H9 (cell line): ENCODE measurements around the gene EMC8. TPM values are rescaled to one million over a fixed set of nuclear protein-coding genes. Genes with fewer than 3 reads are reported as not detected.

ENCODE experiments used
- DNase-seq: peaks from one replicate; pipeline ENCODE4 v3.0.0-alpha.2; 2017
- H2AFZ ChIP-seq: one replicate; pipeline ENCODE4 v1.6.1; 2013; ENCODE audit warnings: mild to moderate bottlenecking, low read length, control low read depth, moderate library complexity
- H2AK5ac ChIP-seq: 2 replicates; pipeline ENCODE4 v1.6.1; 2013; ENCODE audit warnings: low read length, control low read depth, mixed read lengths; ENCODE audit not compliant: insufficient read length
- H2BK120ac ChIP-seq: one replicate; pipeline ENCODE4 v1.6.1; 2013; ENCODE audit warnings: low read depth, mild to moderate bottlenecking, low read length, control low read depth, inconsistent platforms; ENCODE audit not compliant: poor library complexity, severe bottlenecking
- H2BK12ac ChIP-seq: 2 replicates; pipeline ENCODE4 v1.6.1; 2013; ENCODE audit warnings: low read length, control low read depth, mixed read lengths, low read depth; ENCODE audit not compliant: insufficient read length
- H2BK15ac ChIP-seq: 2 replicates; pipeline ENCODE4 v1.6.1; 2013; ENCODE audit warnings: low read depth, low read length, control low read depth
- H2BK20ac ChIP-seq: one replicate; pipeline ENCODE4 v1.6.1; 2013; ENCODE audit warnings: low read depth, mild to moderate bottlenecking, low read length, control low read depth, inconsistent platforms; ENCODE audit not compliant: poor library complexity, severe bottlenecking
- H2BK5ac ChIP-seq: 2 replicates; pipeline ENCODE4 v1.6.1; 2013; ENCODE audit warnings: low read length, control low read depth, mixed read lengths; ENCODE audit not compliant: insufficient read length
- H3K14ac ChIP-seq: 2 replicates; pipeline ENCODE4 v1.6.1; 2013; ENCODE audit warnings: low read length, control low read depth; ENCODE audit not compliant: insufficient read depth
- H3K18ac ChIP-seq: 2 replicates; pipeline ENCODE4 v1.6.1; 2013; ENCODE audit warnings: low read depth, mild to moderate bottlenecking, mixed read lengths, low read length, control low read depth; ENCODE audit not compliant: insufficient read length
- H3K23ac ChIP-seq: 2 replicates; pipeline ENCODE4 v1.6.1; 2013; ENCODE audit warnings: low read length, control low read depth, mixed read lengths, low read depth; ENCODE audit not compliant: insufficient read length
- H3K23me2 ChIP-seq: 2 replicates; pipeline ENCODE4 v1.6.1; 2013; ENCODE audit warnings: low read depth, mild to moderate bottlenecking, mixed read lengths, low read length, control low read depth; ENCODE audit not compliant: insufficient read length, poor library complexity, severe bottlenecking
- H3K27ac ChIP-seq: 2 replicates; pipeline ENCODE4 v1.5.1; 2013; ENCODE audit warnings: low read length, control low read depth, mixed read lengths, low read depth; ENCODE audit not compliant: insufficient read length
- H3K27me3 ChIP-seq: 2 replicates; pipeline ENCODE4 v1.6.1; 2013; ENCODE audit warnings: low read length, control low read depth, inconsistent platforms; ENCODE audit not compliant: insufficient read depth
- H3K4ac ChIP-seq: 2 replicates; pipeline ENCODE4 v1.6.1; 2013; ENCODE audit warnings: low read depth, mild to moderate bottlenecking, control low read depth, inconsistent platforms, low read length, moderate library complexity
- H3K4me1 ChIP-seq: 2 replicates; pipeline ENCODE4 v1.6.1; 2013; ENCODE audit warnings: low read length, control low read depth, inconsistent platforms; ENCODE audit not compliant: insufficient read depth
- H3K4me2 ChIP-seq: 2 replicates; pipeline ENCODE4 v1.6.1; 2013; ENCODE audit warnings: low read length, control low read depth, mixed read lengths; ENCODE audit not compliant: insufficient read length, insufficient read depth
- H3K56ac ChIP-seq: 2 replicates; pipeline ENCODE4 v1.6.1; 2013; ENCODE audit warnings: low read depth, mild to moderate bottlenecking, mixed read lengths, low read length, control low read depth; ENCODE audit not compliant: insufficient read length
- H3K79me1 ChIP-seq: 2 replicates; pipeline ENCODE4 v1.6.1; 2013; ENCODE audit warnings: low read depth, mild to moderate bottlenecking, moderate library complexity, low read length, control low read depth, inconsistent platforms; ENCODE audit not compliant: insufficient read depth, poor library complexity, severe bottlenecking
- H3K79me2 ChIP-seq: 2 replicates; pipeline ENCODE4 v1.6.1; 2013; ENCODE audit warnings: low read length, control low read depth, inconsistent platforms; ENCODE audit not compliant: insufficient read depth
- H3K9ac ChIP-seq: 2 replicates; pipeline ENCODE4 v1.6.1; 2013; ENCODE audit warnings: low read length, control low read depth, mixed read lengths; ENCODE audit not compliant: insufficient read length; ENCODE audit errors: extremely low read depth
- H3K9me3 ChIP-seq: one replicate; pipeline ENCODE4 v1.6.1; 2013; ENCODE audit warnings: low read depth, low read length, inconsistent platforms; ENCODE audit not compliant: control insufficient read depth
- H3T11ph ChIP-seq: one replicate; pipeline ENCODE4 v1.6.1; 2013; ENCODE audit warnings: mild to moderate bottlenecking, low read length, control low read depth, inconsistent platforms
- H4K20me1 ChIP-seq: one replicate; pipeline ENCODE4 v1.6.1; 2013; ENCODE audit not compliant: control insufficient read depth, insufficient read length, insufficient read depth
- H4K5ac ChIP-seq: 2 replicates; pipeline ENCODE4 v1.6.1; 2013; ENCODE audit warnings: low read depth, mild to moderate bottlenecking, mixed read lengths, low read length, control low read depth; ENCODE audit not compliant: insufficient read length
- H4K8ac ChIP-seq: replicated peaks from 2 replicates; pipeline ENCODE4 v1.6.1; 2013; ENCODE audit warnings: low read length, control low read depth, mixed read lengths, low read depth; ENCODE audit not compliant: insufficient read length
- H4K91ac ChIP-seq: 2 replicates; pipeline ENCODE4 v1.6.1; 2013; ENCODE audit warnings: low read depth, mild to moderate bottlenecking, moderate library complexity, mixed read lengths, low read length, control low read depth; ENCODE audit not compliant: insufficient read length
- H3K27ac Mint-ChIP-seq, 3 experiments: 2 replicates in 2 of 3; 3 replicates in 1 of 3; pipeline ENCODE4 v1.8.0; 2020 to 2021; ENCODE audit warnings: mixed read lengths in 3 of 3, mild to moderate bottlenecking in 1 of 3, moderate library complexity in 1 of 3
- H3K27me3 Mint-ChIP-seq: 2 replicates; pipeline ENCODE4 v1.8.0; 2021; ENCODE audit warnings: low read depth, mild to moderate bottlenecking, moderate library complexity, mixed read lengths
- H3K36me3 Mint-ChIP-seq, 3 experiments: 2 replicates in 2 of 3; 3 replicates in 1 of 3; pipeline ENCODE4 v1.8.0; 2020 to 2021; ENCODE audit warnings: low read depth in 3 of 3, mixed read lengths in 3 of 3; ENCODE audit not compliant: insufficient read depth in 1 of 3
- H3K4me1 Mint-ChIP-seq, 2 experiments: 2 replicates each; pipeline ENCODE4 v1.8.0; 2020; ENCODE audit warnings: mixed read lengths in 2 of 2
- H3K4me3 Mint-ChIP-seq, 2 experiments: 2 replicates in 1 of 2; 3 replicates in 1 of 2; pipeline ENCODE4 v1.8.0; 2020 to 2021; ENCODE audit warnings: mild to moderate bottlenecking in 2 of 2, mixed read lengths in 2 of 2, moderate library complexity in 1 of 2
- H3K9me3 Mint-ChIP-seq, 2 experiments: 2 replicates in 1 of 2; 3 replicates in 1 of 2; pipeline ENCODE4 v1.8.0; 2020; ENCODE audit warnings: mild to moderate bottlenecking in 2 of 2, mixed read lengths in 2 of 2, moderate library complexity in 1 of 2
- CTCF ChIP-seq: fragments of 200-600 bp; sonication (generic); conservative IDR thresholded peaks from 3 replicates; pipeline ENCODE4 v1.8.0; 2021; ENCODE audit warnings: antibody characterized with exemption, mild to moderate bottlenecking
- WGBS: extraction: QIAGEN DNeasy Blood & Tissue Kit; methylation state at CpG from one replicate; pipeline ENCODE4 v1.1.7; 2013; ENCODE audit warnings: missing lambda C conversion rate, low lambda C conversion rate, mixed read lengths; ENCODE audit not compliant: insufficient read length; ENCODE audit errors: extremely low coverage; 5-methylcytosine and 5-hydroxymethylcytosine counted together
- total RNA-seq: library from RNA; stranded (reverse); gene quantifications from 2 replicates; pipeline ENCODE4 v1.2.1, GENCODE V29; 2021

The EMC8 gene
- total RNA-seq, 1 experiment from 2014 or later = 52.3 TPM

GRCh38 chr16:85825326-85825725 is 26.0 kb upstream of the EMC8 start:
- DNase-seq = peak; percentile 49
- H3K18ac ChIP-seq = no peak overlapping the region
- H3K4me3 Mint-ChIP-seq = no peak overlapping the region
- peaks cover 17% of the 10 kb centered on the region for H3K27me3 Mint-ChIP-seq
- H4K5ac ChIP-seq = no peak overlapping the region
- no peaks in the 10 kb centered on the region; a peak in 1 of 7 replicates for H3K36me3 Mint-ChIP-seq
- no peak overlapping the region for H3K23ac ChIP-seq
- H2BK15ac ChIP-seq = no peak overlapping the region
- no peak overlapping the region for H4K91ac ChIP-seq
- no peaks in the 10 kb centered on the region for H3K4me1 ChIP-seq
- peaks cover 0 to 4% of the 10 kb centered on the region in 2 experiments; a peak in 2 of 4 replicates for H3K4me1 Mint-ChIP-seq
- no peaks in the 10 kb centered on the region for H3K27me3 ChIP-seq
- H3K79me1 ChIP-seq = no peaks in the 10 kb centered on the region
- peak overlapping the region in 1 of 3 experiments; percentile 70; a peak in 1 of 7 replicates for H3K27ac Mint-ChIP-seq
- H3K9ac ChIP-seq = no peak overlapping the region
- no peak overlapping the region for H3K4ac ChIP-seq
- no peak overlapping the region for H4K8ac ChIP-seq
- no peak overlapping the region for H3K14ac ChIP-seq
- H2BK12ac ChIP-seq = no peak overlapping the region
- no peaks in the 10 kb centered on the region for H3K79me2 ChIP-seq
- H3K9me3 Mint-ChIP-seq = peaks cover 3% of the 10 kb centered on the region in 2 experiments; a peak in 3 of 5 replicates
- H4K20me1 ChIP-seq = no peaks in the 10 kb centered on the region
- no peaks in the 10 kb centered on the region for H3K9me3 ChIP-seq
- H3K27ac ChIP-seq = no peak overlapping the region
- no peak overlapping the region for H2AFZ ChIP-seq
- WGBS = no CpG with 5 or more reads among the region's 9 CpGs
- no peak overlapping the region for H2AK5ac ChIP-seq
- no peak overlapping the region for H2BK120ac ChIP-seq
- H3K23me2 ChIP-seq = no peaks in the 10 kb centered on the region
- peak; percentile 60 for TF ChIP-seq CTCF
- H2BK5ac ChIP-seq = no peak overlapping the region
- no peak overlapping the region for H3T11ph ChIP-seq
- no peak overlapping the region for H3K4me2 ChIP-seq
- H3K56ac ChIP-seq = no peak overlapping the region
- no peak overlapping the region for H2BK20ac ChIP-seq
